GM18499 (cell line): Measurements from ENCODE around the gene SETDB2.
A peak's percentile ranks its signal among the peaks of the same experiment; 100 is the strongest.

Source experiments
- ATAC-seq: cut with Tn5 transposase; IDR thresholded peaks from one replicate; pipeline ENCODE4 v1.9.1; 2021; ENCODE audit warnings: moderate number of reproducible peaks; ENCODE audit not compliant: insufficient read depth, unreplicated experiment

The SETDB2 gene, protein sequence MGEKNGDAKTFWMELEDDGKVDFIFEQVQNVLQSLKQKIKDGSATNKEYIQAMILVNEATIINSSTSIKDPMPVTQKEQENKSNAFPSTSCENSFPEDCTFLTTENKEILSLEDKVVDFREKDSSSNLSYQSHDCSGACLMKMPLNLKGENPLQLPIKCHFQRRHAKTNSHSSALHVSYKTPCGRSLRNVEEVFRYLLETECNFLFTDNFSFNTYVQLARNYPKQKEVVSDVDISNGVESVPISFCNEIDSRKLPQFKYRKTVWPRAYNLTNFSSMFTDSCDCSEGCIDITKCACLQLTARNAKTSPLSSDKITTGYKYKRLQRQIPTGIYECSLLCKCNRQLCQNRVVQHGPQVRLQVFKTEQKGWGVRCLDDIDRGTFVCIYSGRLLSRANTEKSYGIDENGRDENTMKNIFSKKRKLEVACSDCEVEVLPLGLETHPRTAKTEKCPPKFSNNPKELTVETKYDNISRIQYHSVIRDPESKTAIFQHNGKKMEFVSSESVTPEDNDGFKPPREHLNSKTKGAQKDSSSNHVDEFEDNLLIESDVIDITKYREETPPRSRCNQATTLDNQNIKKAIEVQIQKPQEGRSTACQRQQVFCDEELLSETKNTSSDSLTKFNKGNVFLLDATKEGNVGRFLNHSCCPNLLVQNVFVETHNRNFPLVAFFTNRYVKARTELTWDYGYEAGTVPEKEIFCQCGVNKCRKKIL

DNA sequence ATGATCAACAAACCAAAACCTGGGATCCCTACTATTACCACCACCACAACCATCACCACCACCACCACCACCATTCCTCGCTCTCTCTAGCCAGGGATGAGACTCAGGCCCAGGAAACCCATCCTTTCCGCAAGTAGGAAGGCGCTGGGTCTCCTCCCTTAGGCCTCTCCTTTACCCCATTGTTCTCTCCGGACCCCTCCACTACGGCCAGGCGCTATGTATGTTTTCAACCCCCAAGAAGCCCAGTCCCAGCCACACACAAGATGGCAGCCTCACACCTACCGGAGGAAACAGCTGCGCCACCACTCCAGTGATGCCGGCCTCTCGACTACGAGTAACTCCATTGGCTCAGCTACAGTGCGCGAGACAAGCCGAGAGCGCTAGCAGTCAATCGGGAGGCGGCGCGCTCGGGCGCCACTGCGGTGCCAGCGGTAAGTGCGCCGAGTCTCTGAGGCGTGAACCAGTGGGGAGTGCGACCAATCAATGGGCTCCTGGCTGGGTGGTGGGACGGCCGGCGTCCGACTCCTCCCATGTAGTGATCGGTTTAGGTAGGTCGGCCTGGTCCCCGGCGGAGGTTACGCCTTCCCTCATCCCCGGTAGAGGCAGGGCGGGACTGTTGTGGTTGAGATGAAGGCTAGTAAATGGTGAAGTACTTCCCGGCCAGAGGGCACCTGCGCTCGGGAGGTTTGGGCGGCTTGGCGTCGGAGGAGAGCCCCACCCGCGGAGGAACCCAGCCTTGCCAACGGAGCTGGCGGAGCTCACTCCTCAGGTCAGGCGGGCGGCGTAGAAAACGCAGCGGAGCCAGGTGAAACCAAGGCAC, at the start of gene SETDB2, which contains the start of gene CAB39L:
Gene SETDB2 (plus strand): TSS at position 571 of the 820 bp plus-strand sequence. CDS start 7,620 bp downstream, outside the sequence.
Gene CAB39L (minus strand): TSS at position 361 of the 820 bp plus-strand sequence. CDS start 61,154 bp downstream, outside the sequence.
- peak; percentile 91 for ATAC-seq

DNA sequence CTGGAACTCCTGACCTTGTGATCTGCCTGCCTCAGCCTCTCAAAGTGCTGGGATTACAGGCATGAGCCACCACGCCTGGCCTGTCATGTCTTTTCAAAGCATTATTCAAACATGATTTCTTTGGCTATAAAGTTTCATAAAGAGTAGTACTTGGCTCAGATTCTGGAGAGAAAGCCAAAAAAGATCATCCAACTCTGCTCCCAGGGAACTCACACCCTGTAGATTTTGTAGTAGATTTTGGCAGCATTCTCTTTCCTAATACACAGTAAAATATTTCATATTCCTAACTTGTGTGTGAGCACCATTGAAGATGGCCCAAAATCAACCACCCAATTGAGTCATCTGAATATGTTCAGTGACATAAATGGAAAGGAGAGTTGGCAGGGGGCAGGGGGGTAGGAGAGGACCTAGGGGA, 48.6 kb upstream of the SETDB2 start:
- no peak for ATAC-seq

DNA sequence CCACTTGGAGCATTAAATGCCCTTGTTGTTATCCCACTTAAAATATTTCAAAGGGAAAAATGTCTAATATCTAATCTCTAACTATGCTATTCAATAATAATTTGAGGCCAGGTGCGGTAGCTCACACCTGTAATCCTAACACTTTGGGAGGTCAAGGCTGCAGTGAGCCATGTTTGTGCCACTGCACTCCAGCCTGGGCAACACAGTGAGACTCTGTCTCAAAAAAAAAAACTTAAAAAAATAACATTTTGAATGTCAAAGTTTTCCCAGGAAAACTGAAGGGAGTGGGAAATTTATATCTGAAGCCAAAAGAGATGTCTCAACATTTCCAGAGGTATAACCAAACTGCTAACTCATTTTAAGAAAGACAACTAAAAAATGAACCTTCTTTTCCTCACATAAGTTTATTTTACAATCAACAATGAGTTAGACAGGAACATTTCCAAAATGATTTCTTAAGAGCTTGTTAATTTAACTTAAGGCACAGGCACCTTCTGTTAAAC, 48.1 kb upstream of the SETDB2 start:
- ATAC-seq, result no peak

DNA sequence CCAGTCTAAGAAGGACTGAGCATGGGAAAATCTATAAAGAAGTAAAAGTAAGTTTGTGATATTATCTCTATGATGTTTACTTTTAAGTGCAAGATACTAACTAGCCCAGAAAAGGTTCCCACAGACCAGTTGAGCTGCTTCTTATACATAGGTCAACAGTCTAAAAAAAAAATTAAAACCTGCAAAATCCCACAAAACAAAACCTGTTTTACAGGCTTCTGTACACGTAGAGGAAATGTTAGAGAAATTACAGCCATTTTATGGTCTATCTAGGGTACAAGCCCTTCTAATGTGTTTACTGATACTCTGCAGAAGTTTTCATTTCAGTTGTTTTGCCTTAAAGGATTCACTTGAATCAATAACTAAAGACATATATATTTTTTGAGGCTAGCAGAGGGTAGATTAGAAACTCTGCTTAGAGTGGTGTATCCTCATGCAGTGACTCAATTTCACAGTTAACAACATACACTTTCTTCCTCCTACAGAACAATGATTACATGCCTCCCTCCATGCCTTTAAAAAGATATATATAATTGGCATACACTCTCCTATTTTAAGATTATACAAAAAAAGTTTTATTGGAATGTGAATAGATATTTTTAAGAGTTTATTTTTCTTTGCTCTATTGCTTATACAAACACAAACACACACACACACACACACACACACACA, 44.1 kb upstream of the SETDB2 start:
- no peak for ATAC-seq

DNA sequence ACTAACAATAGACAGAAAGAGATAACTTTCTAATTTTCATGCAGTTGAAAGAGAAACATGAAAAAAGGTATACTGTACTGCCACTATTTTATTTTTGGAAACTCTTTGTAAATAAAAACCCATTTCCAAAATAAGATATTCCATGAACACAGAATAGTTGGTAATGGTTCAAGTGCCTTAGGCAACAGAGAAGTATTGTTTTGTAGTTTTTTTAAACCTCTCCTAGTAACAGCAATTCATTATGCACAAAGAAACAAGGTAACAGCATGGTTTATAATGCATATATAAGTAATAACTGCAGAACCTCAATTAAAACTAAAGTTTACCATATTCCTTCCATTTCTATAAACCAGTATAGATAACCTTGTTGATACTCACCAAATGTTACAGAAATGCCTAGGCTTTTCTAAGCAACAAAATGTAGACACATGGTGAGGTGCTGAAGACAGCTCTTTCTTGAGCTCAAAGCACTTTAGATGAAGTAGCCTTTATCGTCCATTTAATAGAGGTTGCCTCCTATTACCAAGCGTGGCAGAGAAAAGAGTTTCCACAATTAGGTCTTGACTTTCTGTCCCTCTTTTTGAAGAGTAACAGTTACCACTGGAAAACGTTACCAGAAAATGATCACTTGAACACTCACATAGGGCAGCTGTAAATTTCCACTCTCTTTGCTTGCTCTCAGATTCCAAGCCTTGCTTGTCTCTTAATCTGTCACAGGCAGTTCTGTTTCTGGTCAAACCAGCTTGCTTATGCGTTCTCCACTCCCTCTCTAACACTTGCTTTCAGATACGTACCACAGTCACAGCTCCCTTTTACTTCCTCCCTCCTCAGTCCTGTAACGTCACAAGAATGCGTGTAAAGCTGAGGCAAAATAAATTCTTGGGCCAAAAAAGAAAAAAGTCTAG, 43.1 kb upstream of the SETDB2 start:
- ATAC-seq, result no peak

DNA sequence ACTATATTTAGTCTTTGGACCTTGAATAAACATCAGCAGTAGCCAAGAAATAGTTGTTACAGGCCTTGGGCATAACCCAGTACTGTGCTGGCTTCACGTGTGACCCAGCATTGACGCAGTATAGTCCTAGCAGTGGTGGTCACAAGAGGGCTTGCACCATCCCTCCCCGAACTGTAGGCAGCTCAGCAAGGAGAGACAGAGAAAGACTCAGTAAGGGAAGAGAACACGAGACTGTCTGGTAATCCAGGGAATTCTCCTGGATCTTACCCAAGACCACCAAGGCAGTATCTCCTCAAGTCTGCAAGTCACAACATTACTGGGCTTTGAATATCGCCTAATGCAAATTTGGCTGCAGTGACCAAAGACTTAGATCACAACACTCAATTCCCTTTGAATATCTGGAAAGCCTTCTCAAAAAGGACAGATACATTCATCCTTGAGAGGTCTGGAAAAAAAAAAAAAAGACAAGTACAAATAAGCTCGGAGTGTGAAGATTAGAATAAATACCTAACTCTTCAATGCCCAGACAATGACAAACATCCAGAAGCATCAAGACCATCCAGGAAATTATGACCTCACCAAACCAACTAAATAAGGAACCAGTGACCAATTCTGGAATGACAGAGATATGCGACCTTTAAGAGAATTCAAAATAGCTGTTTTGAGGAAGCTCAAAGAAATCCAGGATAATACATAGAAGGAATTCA, 39.9 kb upstream of the SETDB2 start:
- no peak for ATAC-seq

DNA sequence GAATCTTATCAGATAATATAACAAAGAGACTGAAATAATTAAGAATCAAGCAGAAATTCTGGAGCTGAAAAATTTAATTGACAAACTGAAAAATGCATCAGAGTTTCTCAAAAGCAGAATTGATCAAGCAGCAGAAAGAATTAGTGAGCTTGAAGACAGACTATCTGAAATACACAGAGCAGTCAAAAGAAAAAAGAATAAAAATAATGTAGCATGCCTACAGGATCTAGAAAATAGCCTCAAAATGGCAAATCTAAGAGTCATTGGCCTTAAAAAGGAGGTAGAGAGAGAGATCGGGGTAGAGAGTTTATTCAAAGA, 39.4 kb upstream of the SETDB2 start:
- ATAC-seq, result no peak

DNA sequence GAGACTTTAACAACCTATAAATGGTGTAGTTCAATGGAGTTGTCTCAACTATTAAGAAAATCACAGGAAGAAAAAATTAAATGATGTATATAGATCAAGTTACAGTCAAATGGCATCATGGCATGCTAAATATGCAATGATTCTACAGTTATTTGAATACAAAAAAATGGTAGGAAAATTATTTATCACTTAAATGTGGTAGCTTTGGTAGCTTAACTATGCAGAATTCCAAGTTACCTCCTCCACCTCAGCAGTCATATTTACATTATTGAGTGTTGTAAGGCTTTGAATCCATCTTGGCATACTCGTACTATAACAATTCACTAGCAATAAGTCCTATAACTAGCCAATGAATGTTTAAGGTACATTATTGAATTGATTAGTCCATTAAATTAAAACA, 37.0 kb upstream of the SETDB2 start:
- ATAC-seq, result no peak

DNA sequence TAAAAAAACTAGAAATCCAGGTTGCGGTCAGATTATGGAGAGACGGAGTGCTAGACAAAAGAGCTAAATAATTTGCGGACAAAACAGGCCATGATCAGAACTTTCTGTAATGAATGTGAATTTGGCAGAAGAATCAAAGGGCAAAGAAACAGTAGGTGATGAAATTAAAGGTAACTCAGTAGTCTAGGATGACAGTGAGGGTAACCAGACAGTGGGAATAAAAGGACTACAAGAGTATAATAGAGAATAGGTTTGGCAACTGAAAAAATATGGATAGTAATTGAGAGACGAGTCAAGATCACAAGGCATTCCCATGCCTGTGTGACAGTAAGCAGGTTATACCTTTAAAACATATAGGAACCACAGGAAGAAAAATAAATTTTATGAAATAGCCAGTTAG, 36.1 kb upstream of the SETDB2 start:
- ATAC-seq, result no peak

DNA sequence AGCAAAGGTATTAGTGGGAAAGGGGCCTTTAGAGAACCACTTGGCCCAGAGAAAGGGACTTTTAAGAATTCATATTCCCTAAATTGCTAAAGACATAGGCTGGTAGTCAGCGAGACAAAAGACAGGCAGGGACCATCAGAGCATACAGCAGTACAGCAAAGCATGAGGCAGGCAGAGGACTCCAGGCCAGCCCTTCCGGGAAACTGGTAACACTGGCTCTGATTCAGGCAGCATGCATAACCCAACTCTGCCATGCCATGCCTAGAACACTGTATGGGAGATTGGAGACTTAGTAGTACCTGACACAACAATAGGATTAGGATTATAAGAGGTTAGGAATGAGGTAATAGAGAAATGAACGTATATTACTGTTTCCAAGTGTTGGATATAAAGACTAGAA, 35.1 kb upstream of the SETDB2 start:
- ATAC-seq, result no peak

DNA sequence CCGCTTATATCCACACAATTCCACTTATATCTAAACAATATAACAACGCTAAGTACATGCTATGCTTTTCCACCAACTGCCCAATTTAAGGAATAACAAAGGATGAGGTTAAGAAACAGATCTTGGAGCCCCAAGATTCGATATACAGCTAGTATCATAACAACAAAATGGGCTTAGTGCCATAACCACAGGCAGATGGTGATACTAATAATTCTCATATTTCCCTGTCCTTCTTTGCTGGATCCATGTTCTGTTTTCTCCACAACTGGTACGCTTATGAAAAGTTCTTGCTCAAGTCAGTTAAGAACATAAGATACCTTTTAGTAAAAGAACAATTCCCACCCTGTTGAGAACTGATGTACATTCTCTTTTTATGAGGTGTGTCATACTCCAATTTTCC, 34.1 kb upstream of the SETDB2 start:
- ATAC-seq, result no peak

DNA sequence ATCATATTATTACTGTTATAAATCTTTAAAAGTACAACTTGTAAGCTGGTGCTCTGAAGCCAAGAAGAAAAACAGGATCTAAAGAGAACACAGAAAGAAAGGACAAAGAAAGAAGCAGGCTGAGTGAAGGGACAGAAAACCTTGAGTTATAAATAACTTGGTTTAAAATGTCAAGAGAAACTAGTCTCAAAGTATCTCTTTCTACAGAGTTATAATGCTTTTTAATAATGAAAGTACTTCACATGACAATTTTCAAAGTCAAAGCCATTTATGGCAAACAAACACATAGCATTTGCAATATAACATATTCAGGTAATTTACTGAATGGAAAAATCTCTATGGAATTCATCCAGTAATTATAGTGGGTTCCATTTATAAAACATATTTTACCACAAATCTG, 33.6 kb upstream of the SETDB2 start:
- no peak for ATAC-seq

DNA sequence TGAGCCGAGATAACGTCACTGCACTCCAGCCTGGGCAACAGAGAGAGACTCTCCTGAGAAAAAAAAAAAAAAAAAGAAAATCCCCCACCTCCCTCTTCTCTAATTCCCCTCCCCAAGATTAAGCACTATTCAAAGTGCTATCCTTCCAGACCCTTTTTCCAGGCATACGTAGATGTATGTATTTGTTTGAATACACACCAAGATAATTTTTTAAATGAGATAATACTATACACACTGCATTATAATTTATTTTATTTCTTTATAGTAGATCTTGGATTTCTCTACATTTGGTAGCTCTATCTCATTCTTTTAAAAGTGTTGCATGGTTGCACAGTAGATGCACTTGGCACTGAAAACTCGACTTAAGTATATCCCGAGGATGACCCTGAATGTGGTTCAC, 32.7 kb upstream of the SETDB2 start:
- no peak for ATAC-seq

DNA sequence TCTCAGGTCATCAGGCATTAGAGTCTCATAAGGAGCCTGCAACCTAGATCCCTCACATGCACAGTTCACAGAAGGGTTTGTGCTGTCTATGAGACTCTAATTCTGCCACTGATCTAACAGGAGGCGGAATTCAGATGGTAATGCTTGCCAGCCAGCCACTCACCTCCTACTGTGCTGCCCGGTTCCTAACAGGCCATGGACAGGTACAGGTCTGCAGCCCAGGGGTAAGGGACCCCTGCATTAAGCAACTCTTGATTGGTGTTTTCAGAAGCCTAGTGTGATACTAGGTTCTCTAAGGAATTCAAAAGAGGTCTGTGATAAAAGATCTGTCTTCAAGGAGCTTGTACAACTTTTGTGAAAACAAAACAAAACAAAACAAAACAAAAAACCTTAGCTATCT, 31.3 kb upstream of the SETDB2 start:
- ATAC-seq, result no peak

DNA sequence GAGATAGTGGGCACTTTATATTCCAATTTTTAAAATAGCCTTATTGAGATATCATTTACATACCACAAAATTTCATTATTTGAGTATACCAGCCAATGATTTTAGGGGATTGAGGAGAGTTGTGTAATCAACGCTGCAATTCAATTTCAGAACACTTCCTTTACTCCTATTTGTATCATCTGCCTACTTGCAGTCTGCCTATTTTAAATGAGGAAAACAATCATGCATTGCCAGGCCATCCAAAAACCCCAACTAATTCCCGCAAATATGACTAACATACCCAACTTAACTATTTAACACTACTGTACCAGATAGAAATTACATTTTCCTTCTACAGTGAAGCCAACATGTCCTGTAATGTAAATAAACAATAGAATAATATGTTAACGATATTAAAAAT, 26.9 kb upstream of the SETDB2 start:
- ATAC-seq, result no peak

DNA sequence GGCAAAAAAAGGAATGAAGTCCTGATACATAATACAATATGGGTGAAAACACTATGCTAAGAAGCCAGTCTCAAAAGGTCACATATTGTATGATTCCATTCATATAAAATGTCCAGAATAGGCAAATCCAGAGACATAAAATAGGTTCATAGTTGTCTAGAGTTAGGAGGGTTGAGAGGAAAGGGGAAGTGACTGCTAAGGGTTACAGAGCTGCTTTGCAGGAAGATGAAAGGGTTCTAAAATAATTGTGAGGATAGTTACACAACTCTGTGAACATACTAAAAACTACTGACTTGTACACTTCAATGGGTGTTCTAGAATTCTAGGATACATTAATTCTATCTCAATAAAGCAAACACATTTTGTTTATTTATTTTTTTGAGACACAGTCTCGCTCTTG, 25.9 kb upstream of the SETDB2 start:
- ATAC-seq, result no peak

DNA sequence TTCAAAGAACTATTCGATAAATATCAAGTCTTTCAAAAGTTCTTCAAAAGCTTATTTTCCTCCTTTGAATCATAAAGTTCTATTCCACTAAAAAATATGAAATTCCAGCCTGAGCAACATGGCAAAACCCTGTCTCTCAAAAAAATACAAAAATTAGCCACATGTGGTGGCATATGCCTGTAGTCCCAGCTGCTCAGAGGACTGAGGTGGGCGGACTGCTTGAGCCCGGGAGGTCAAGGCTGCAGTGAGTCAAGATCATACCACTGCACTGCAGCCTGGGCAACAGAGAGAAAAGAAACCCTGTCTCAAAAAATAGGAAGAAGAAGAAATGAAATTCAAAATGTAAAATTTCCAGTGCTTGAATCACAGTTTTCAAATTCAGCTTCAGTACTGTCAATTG, 24.8 kb upstream of the SETDB2 start:
- no peak for ATAC-seq

DNA sequence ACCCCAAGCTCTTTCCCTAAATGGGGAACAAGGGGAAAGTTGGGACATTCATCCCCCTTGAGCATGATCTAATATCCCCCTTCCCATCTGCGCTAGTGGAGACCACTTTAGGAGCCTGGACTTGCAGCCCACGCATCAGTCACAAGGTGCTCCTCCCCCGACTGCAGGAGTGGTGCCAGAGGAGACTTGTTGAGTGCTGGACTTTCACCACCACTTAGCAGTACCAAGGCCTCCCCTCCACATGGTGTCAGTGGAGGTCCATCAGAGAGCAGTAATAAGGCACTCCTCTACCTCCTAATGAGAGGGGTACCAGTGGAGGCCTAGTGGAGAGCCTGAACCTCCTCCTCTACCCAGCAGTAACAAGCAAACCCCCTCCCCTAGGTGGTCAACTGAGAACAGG, 22.7 kb upstream of the SETDB2 start:
- no peak for ATAC-seq
